Lung (tissue), 12 donors: ENCODE results near the gene NECAP2. TPM values are rescaled to one million over a fixed set of nuclear protein-coding genes. Genes with fewer than 3 reads are reported as not detected.
"Not testable (repeated sequence)": the region's sequence is repeated elsewhere in the genome, so short reads cannot be mapped to it uniquely, and the experiment has no call there.

Experiments used
- ATAC-seq: fragments of 200-7000 bp; cut with Tn5 transposase; one replicate; pipeline ENCODE4 v1.9.1; 2020; ENCODE audit warnings: moderate number of reproducible peaks; ENCODE audit not compliant: insufficient read depth, low FRiP score
- DNase-seq, 3 donors: peaks; one replicate each; pipeline ENCODE4 v3.0.0-alpha.2; 2013 to 2017
- H3K27ac ChIP-seq, 2 donors: one replicate each; pipeline ENCODE4 v1.5.1; 2013; ENCODE audit warnings: mild to moderate bottlenecking in 2 of 2, moderate library complexity in 2 of 2, control low read depth in 1 of 2, inconsistent platforms in 1 of 2, low read depth in 1 of 2, low read length in 1 of 2
- H3K27me3 ChIP-seq, 3 donors: one replicate each; pipeline ENCODE4 v1.5.1; 2013; ENCODE audit warnings: low read length in 2 of 3; ENCODE audit not compliant: control insufficient read depth in 3 of 3, insufficient read depth in 3 of 3
- H3K36me3 ChIP-seq, 4 donors: one replicate each; pipeline ENCODE4 v1.5.1; 2013; ENCODE audit warnings: low read length in 4 of 4, mild to moderate bottlenecking in 1 of 4, moderate library complexity in 1 of 4; ENCODE audit not compliant: control insufficient read depth in 4 of 4, insufficient read depth in 4 of 4
- H3K4me1 ChIP-seq, 5 donors: one replicate each; pipeline ENCODE4 v1.5.1; 2013; ENCODE audit warnings: low read length in 5 of 5, mild to moderate bottlenecking in 2 of 5, moderate library complexity in 1 of 5; ENCODE audit not compliant: control insufficient read depth in 5 of 5, insufficient read depth in 5 of 5
- H3K4me3 ChIP-seq: one replicate; pipeline ENCODE4 v1.5.1; 2013; ENCODE audit warnings: mild to moderate bottlenecking, control low read depth, moderate library complexity
- H3K9ac ChIP-seq, 2 donors: one replicate each; pipeline ENCODE4 v1.5.1; 2013; ENCODE audit warnings: low read length in 2 of 2, control low read depth in 1 of 2; ENCODE audit not compliant: insufficient read depth in 1 of 2
- H3K9me3 ChIP-seq, 4 donors: one replicate each; pipeline ENCODE4 v1.5.1; 2013; ENCODE audit warnings: low read length in 3 of 4, mild to moderate bottlenecking in 1 of 4, moderate library complexity in 1 of 4; ENCODE audit not compliant: control insufficient read depth in 4 of 4, insufficient read depth in 3 of 4
- CTCF ChIP-seq: IDR thresholded peaks from 2 replicates; pipeline ENCODE4 v1.5.1; 2012; ENCODE audit warnings: mild to moderate bottlenecking; ENCODE audit errors: control extremely low read depth, extremely low read depth
- WGBS, 2 donors: extraction: QIAGEN DNeasy Blood & Tissue Kit; methylation state at CpG; one replicate each; pipeline ENCODE4 v1.1.7; 2013; 5-methylcytosine and 5-hydroxymethylcytosine counted together
- polyA plus RNA-seq, 2 donors: library from polyadenylated mRNA; stranded (reverse); fragments of 200-250 nt; gene quantifications; one replicate each; pipeline ENCODE4 v1.2.1, GENCODE V29; 2013
- total RNA-seq, 2 donors: library from RNA; depleted of rRNA in 1 of 2; stranded (reverse); fragments of >200 nt in 1 of 2; gene quantifications; one replicate each; pipeline ENCODE4 v1.2.1, GENCODE V29; 2014 to 2021
- donor health status: control.
- donor health status: control.
- donor health status: Bipolar disorder and iron deficiency.
- donor health status: healthy.
- donor health status: DM: yes; HTN: yes; CAD: no.

Gene NECAP2
- total and polyA plus RNA-seq, 4 donors, result 42.8 to 83.8 (median 76.9) TPM

GRCh38 chr1:16491056-16491675 lies 50.6 kb downstream of the NECAP2 start:
- no peak overlapping the region for H3K27ac ChIP-seq
- no peak overlapping the region for H3K9ac ChIP-seq
- ATAC-seq, result no peak
- H3K9me3 ChIP-seq, result no peaks in the 10 kb centered on the region
- no peaks in the 10 kb centered on the region for H3K27me3 ChIP-seq
- H3K36me3 ChIP-seq, result peaks cover 0 to 4% (median 3%) of the 10 kb centered on the region in 4 donors
- DNase-seq, result no peak
- no peak overlapping the region for H3K4me3 ChIP-seq
- no peak for TF ChIP-seq CTCF
- 87 to 93% methylated on average over 9 of the region's 9 CpGs for WGBS, 2 donors
- H3K4me1 ChIP-seq, result no peaks in the 10 kb centered on the region

GRCh38 chr1:16492937-16493336 lies 52.4 kb downstream of the NECAP2 start:
- not testable (repeated sequence) for H3K9ac ChIP-seq, H3K4me3 ChIP-seq, DNase-seq, H3K27me3 ChIP-seq, H3K36me3 ChIP-seq, H3K4me1 ChIP-seq, H3K27ac ChIP-seq, ATAC-seq, H3K9me3 ChIP-seq
- WGBS, 2 donors, result 88 to 92% methylated on average over 7 of the region's 7 CpGs

- ATAC-seq, DNase-seq, H3K9ac ChIP-seq, H3K36me3 ChIP-seq, H3K27me3 ChIP-seq, H3K4me3 ChIP-seq, H3K27ac ChIP-seq, H3K9me3 ChIP-seq, H3K4me1 ChIP-seq: not testable (repeated sequence)
- 84 to 90% methylated on average over 9 of the region's 9 CpGs for WGBS, 2 donors
Measured at GRCh38 chr1:16493731-16494130, 53.2 kb downstream of the NECAP2 start.

- not testable (repeated sequence) for H3K4me3 ChIP-seq, H3K4me1 ChIP-seq, H3K27ac ChIP-seq, ATAC-seq, H3K36me3 ChIP-seq, H3K9me3 ChIP-seq, DNase-seq, H3K27me3 ChIP-seq, H3K9ac ChIP-seq
- WGBS, 2 donors, result 90 to 91% methylated on average over 5 of the region's 5 CpGs
Measured at GRCh38 chr1:16497474-16497904, 57.0 kb downstream of the NECAP2 start.

- ATAC-seq, H3K9ac ChIP-seq: not testable (repeated sequence)
- 48 to 53% methylated on average over 10 of the region's 10 CpGs for WGBS, 2 donors
Measured at GRCh38 chr1:16498047-16498446, 57.5 kb downstream of the NECAP2 start.

More at GRCh38 chr1:16498047-16498446, 57.5 kb downstream of the NECAP2 start:
- not testable (repeated sequence) for H3K36me3 ChIP-seq, H3K4me3 ChIP-seq, H3K27me3 ChIP-seq, DNase-seq, H3K9me3 ChIP-seq, H3K4me1 ChIP-seq
- peak overlapping the region in 1 of 2 donors; percentile 91 for H3K27ac ChIP-seq
